Right ventricle myocardium superior (tissue), 1 donor: ENCODE data around the gene EPC2. TPM values are rescaled to one million over a fixed set of nuclear protein-coding genes. Genes with fewer than 3 reads are reported as not detected.
A peak's percentile ranks its signal among the peaks of the same experiment; 100 is the strongest.

ENCODE experiments used
- ATAC-seq: fragments of 200-7000 bp; cut with Tn5 transposase; one replicate; pipeline ENCODE4 v1.9.1; 2020; ENCODE audit warnings: mild to moderate bottlenecking; ENCODE audit not compliant: poor library complexity
- DNase-seq: peaks from one replicate; pipeline ENCODE4 v3.0.0-alpha.2; 2020
- intact Hi-C: fragments of 100-400 bp; cut with DNase I; formaldehyde crosslinking; loops from one replicate; pipeline ENCODE4 v1.11.2; 2022
- total RNA-seq: library from RNA; stranded (reverse); fragmentation: NEBNext Ultra II Directional; extraction: Animal tissue kit (Norgen Biotek cat#: 25700); gene quantifications from one replicate; pipeline ENCODE4 v1.2.1, GENCODE V29; 2021
- donor health status: DM: no; HTN: yes; CAD: no; lungs with severe emphysema.

Gene EPC2
- total RNA-seq, 1 donor from 2014 or later, result 18.5 TPM

- DNase-seq (no peak), ATAC-seq (no peak)
- intact Hi-C loops, result no loop called here
Measured at GRCh38 chr2:148704247-148704646, 59.7 kb downstream of the EPC2 start.

- ATAC-seq (no peak), DNase-seq (no peak)
- intact Hi-C loops, result loop anchor here (10.0 kb wide), 1 partner anchor 52 kb away; no protein-coding TSS in a partner anchor
Measured at GRCh38 chr2:148716378-148716920, 71.9 kb downstream of the EPC2 start.

- intact Hi-C loops, result loop anchor here (10.0 kb wide), 1 partner anchor 53 kb away; no protein-coding TSS in a partner anchor
- ATAC-seq (no peak), DNase-seq (no peak)
Measured at GRCh38 chr2:148718039-148718438, 73.5 kb downstream of the EPC2 start.

- DNase-seq (no peak), ATAC-seq (no peak)
- intact Hi-C loops, result loop anchor here (10.0 kb wide), 1 partner anchor 54 kb away; no protein-coding TSS in a partner anchor
Measured at GRCh38 chr2:148719195-148719749, 74.7 kb downstream of the EPC2 start.

GRCh38 chr2:148719941-148720436 is 75.4 kb downstream of the EPC2 start:
- intact Hi-C loops, result loop anchor here (10.0 kb wide), 1 partner anchor 55 kb away; no protein-coding TSS in a partner anchor
- DNase-seq (peak; percentile 30), ATAC-seq (peak; percentile 35)

- intact Hi-C loops, result no loop called here
- DNase-seq, result peak; percentile 39
Measured at GRCh38 chr2:148720501-148721001, 76.0 kb downstream of the EPC2 start.

GRCh38 chr2:148721520-148721931 is 77.0 kb downstream of the EPC2 start:
- ATAC-seq (no peak), DNase-seq (no peak)
- intact Hi-C loops, result no loop called here

More at GRCh38 chr2:148720501-148721001, 76.0 kb downstream of the EPC2 start:
- ATAC-seq, result peak; percentile 77

- intact Hi-C loops, result no loop called here
- ATAC-seq (no peak), DNase-seq (no peak)
Measured at GRCh38 chr2:148721991-148722777, 77.6 kb downstream of the EPC2 start.

- ATAC-seq (no peak), DNase-seq (no peak)
- intact Hi-C loops, result no loop called here
Measured at GRCh38 chr2:148725564-148725963, 81.0 kb downstream of the EPC2 start.

- DNase-seq, result no peak
- intact Hi-C loops, result no loop called here
- ATAC-seq, result no peak
Measured at GRCh38 chr2:148726228-148726627, 81.7 kb downstream of the EPC2 start.

GRCh38 chr2:148730085-148730484 is 85.5 kb downstream of the EPC2 start:
- intact Hi-C loops, result no loop called here
- ATAC-seq (no peak), DNase-seq (no peak)

GRCh38 chr2:148737742-148738141 is 93.2 kb downstream of the EPC2 start:
- DNase-seq, result no peak
- ATAC-seq, result no peak
- intact Hi-C loops, result no loop called here

GRCh38 chr2:148739454-148740105 is 95.0 kb downstream of the EPC2 start:
- DNase-seq, result no peak
- ATAC-seq, result no peak
- intact Hi-C loops, result no loop called here

- no peak for ATAC-seq
Measured at GRCh38 chr2:148742373-148742772, 97.8 kb downstream of the EPC2 start.

GRCh38 chr2:148745151-148745851 is 100.8 kb downstream of the EPC2 start:
- ATAC-seq (no peak), DNase-seq (no peak)
- intact Hi-C loops, result no loop called here

More at GRCh38 chr2:148742373-148742772, 97.8 kb downstream of the EPC2 start:
- intact Hi-C loops, result no loop called here
- DNase-seq, result no peak

GRCh38 chr2:148746973-148747372 is 102.4 kb downstream of the EPC2 start:
- intact Hi-C loops, result no loop called here
- DNase-seq (no peak), ATAC-seq (no peak)

GRCh38 chr2:148751907-148752306 is 107.4 kb downstream of the EPC2 start:
- no peak for DNase-seq
- intact Hi-C loops, result no loop called here
- ATAC-seq, result no peak

GRCh38 chr2:148752977-148753376 is 108.4 kb downstream of the EPC2 start:
- ATAC-seq (no peak), DNase-seq (no peak)
- intact Hi-C loops, result no loop called here
